ENCODE measurements around the gene DEDD2.
A peak's percentile ranks its signal among the peaks of the same experiment; 100 is the strongest.

DEDD2 gene

GRCh38 chr19:42176990-42177685 lies 40.3 kb downstream of the DEDD2 start:
- H3K27ac Mint-ChIP-seq: no peak overlapping the region
- no peak overlapping the region for H3K4me3 Mint-ChIP-seq
- peaks cover 13% of the 10 kb centered on the region for H3K27me3 Mint-ChIP-seq
- no peaks in the 10 kb centered on the region for H3K9me3 Mint-ChIP-seq (ENCODE audit: low read depth)
- peaks cover 9% of the 10 kb centered on the region for H3K4me1 Mint-ChIP-seq (ENCODE audit: low read depth)
- no peaks in the 10 kb centered on the region for H3K36me3 Mint-ChIP-seq

DNA sequence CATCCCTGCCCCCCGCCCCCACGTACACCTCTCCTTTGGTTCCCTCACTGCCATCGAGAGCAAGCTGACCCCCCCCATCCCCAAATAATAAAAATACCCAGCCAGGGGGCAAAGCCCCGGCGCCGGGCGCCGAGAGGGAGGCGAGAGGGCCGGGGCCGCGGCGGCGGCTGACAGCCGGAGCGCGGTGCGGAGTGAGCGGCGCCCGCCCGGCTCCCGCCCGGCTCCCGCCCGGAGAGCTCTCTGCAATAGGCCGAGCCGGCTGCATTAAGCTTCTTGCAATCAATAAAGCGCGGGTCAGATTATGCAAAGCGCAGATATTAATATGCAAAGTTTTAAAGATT lies 40.9 kb downstream of the DEDD2 start:
- H3K27ac Mint-ChIP-seq: no peak overlapping the region

DNA sequence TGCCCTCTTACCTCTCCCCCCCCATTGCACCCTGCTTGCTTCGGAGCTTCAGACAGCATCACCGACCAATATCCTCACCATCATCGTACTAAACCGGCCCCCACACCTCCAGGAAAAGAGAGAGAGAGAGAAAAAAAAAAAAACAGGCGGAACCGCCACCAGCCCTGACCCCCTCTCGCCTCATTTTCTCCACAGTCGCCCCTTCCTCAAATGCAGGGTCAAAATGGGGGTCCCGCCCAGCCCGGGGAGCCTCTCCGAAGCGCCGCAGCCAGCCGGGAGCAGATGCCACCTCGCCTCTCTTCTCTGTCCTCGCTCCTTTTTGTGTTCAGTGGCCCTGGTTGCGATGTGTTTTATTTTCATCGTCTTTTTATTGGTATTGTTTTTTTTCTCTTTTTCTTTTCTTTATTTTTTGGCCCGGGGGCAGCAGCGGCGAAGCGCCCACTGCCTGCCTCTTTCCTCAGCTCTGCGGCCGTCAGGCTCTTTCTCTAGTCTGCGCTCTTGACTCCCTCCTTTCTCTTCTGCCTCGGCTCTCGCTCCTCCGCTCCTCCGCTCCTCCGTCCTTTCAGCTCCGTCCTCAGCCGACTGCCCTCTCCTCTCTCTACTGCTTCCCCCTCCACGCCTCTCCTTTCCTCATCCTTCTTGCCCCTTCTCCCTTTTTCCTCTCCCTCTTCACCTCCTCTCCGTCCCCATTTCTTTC lies 41.4 kb downstream of the DEDD2 start:
- Mint-ChIP-seq H3K27me3 (peaks cover 13% of the 10 kb centered on the region), H3K4me3 (peak overlapping the region; percentile 93)

More for the DNA sequence above, 40.9 kb downstream of the DEDD2 start:
- peak overlapping the region; percentile 93 for H3K4me3 Mint-ChIP-seq
- H3K36me3 Mint-ChIP-seq: no peaks in the 10 kb centered on the region
- H3K27me3 Mint-ChIP-seq: peaks cover 13% of the 10 kb centered on the region
- H3K9me3 Mint-ChIP-seq (ENCODE audit: low read depth): no peaks in the 10 kb centered on the region
- H3K4me1 Mint-ChIP-seq (ENCODE audit: low read depth): peaks cover 9% of the 10 kb centered on the region

GRCh38 chr19:42174958-42175734 lies 42.3 kb downstream of the DEDD2 start:
- no peaks in the 10 kb centered on the region for H3K9me3 Mint-ChIP-seq (ENCODE audit: low read depth)
- no peak overlapping the region for H3K27ac Mint-ChIP-seq
- no peaks in the 10 kb centered on the region for H3K36me3 Mint-ChIP-seq
- H3K4me1 Mint-ChIP-seq (ENCODE audit: low read depth): peaks cover 9% of the 10 kb centered on the region
- H3K4me3 Mint-ChIP-seq: peak overlapping the region; percentile 93
- peaks cover 13% of the 10 kb centered on the region for H3K27me3 Mint-ChIP-seq

More for the DNA sequence above, 41.4 kb downstream of the DEDD2 start:
- Mint-ChIP-seq H3K36me3 (no peaks in the 10 kb centered on the region), H3K27ac (no peak overlapping the region), H3K4me1 (ENCODE audit: low read depth) (peaks cover 9% of the 10 kb centered on the region), H3K9me3 (ENCODE audit: low read depth) (no peaks in the 10 kb centered on the region)

DNA sequence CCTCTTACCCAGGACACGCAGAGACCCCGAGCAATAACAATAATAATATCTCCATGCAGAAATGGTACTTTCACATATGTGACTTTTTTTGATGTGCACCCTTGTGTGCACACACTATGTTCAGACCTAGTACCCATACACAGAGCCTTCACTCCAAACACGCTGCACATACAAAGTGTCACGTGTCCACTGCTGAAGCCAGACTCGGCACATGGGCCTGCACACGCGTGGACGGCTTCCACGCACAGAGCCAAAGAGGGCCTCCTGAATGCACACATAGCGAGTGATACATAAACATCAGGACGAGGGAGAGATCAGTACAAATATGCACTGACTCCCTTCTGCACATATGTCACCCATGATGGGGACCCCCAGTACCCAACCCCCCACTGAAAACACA lies 43.3 kb downstream of the DEDD2 start:
- H3K4me3 Mint-ChIP-seq: peak overlapping the region; percentile 21
- H3K36me3 Mint-ChIP-seq: no peaks in the 10 kb centered on the region
- peaks cover 9% of the 10 kb centered on the region for H3K4me1 Mint-ChIP-seq (ENCODE audit: low read depth)
- peaks cover 7% of the 10 kb centered on the region for H3K27me3 Mint-ChIP-seq
- no peaks in the 10 kb centered on the region for H3K9me3 Mint-ChIP-seq (ENCODE audit: low read depth)
- no peak overlapping the region for H3K27ac Mint-ChIP-seq

- H3K9me3 Mint-ChIP-seq (ENCODE audit: low read depth): no peaks in the 10 kb centered on the region
- peaks cover 7% of the 10 kb centered on the region for H3K27me3 Mint-ChIP-seq
- no peak overlapping the region for H3K27ac Mint-ChIP-seq
- no peak overlapping the region for H3K4me3 Mint-ChIP-seq
- H3K36me3 Mint-ChIP-seq: no peaks in the 10 kb centered on the region
- peaks cover 9% of the 10 kb centered on the region for H3K4me1 Mint-ChIP-seq (ENCODE audit: low read depth)
These were observed 43.8 kb downstream of the DEDD2 start for GRCh38 chr19:42173695-42174094.

DNA sequence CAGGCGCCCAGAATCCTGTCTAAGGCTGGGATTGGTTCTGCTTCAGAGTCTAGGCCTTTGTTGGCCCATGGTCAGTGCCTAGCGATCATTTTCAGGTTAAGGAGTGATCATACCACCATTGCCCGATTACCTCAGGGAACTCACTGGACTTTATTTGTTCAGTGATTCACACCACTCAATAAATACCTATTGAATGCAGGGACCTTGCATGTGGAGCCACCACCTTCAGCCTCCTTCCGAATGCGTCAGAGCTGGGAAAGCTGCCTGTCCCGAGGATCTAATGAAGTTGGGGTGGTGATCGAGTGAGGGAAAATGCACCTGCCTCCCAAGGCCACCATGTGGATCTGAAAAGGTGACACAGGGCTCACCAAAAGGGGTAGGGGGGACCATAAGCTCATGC lies 45.2 kb downstream of the DEDD2 start:
- Mint-ChIP-seq H3K27ac (no peak overlapping the region), H3K4me3 (no peak overlapping the region), H3K36me3 (no peaks in the 10 kb centered on the region), H3K9me3 (ENCODE audit: low read depth) (no peaks in the 10 kb centered on the region), H3K27me3 (peaks cover 7% of the 10 kb centered on the region), H3K4me1 (ENCODE audit: low read depth) (peaks cover 9% of the 10 kb centered on the region)

DNA sequence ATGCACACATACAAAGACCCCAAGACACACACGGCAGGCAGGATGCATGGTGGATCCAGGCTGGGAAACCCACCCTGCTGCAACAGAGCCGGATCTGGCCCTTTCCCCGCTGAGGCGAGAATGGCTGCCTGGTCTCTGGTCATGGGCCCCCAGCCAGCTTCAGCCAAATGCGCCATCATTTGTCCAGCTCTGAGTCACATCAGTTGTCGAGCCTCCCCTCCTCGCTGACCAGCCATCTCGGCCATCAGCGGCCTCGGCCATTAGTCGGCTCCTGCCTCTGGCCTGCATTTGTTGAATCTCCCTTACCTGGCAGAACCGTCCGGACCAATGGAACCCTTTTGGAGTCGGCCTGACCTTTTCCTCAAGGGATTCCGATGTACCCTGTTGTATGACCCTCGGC lies 46.8 kb downstream of the DEDD2 start:
- Mint-ChIP-seq H3K27ac (no peak overlapping the region), H3K4me3 (no peak overlapping the region), H3K4me1 (ENCODE audit: low read depth) (peaks cover 2% of the 10 kb centered on the region), H3K36me3 (no peaks in the 10 kb centered on the region), H3K27me3 (peaks cover 5% of the 10 kb centered on the region), H3K9me3 (ENCODE audit: low read depth) (no peaks in the 10 kb centered on the region)

- H3K27me3 Mint-ChIP-seq: peaks cover 5% of the 10 kb centered on the region
- no peak overlapping the region for H3K4me3 Mint-ChIP-seq
- no peaks in the 10 kb centered on the region for H3K4me1 Mint-ChIP-seq (ENCODE audit: low read depth)
- H3K27ac Mint-ChIP-seq: no peak overlapping the region
- H3K36me3 Mint-ChIP-seq: no peaks in the 10 kb centered on the region
- no peaks in the 10 kb centered on the region for H3K9me3 Mint-ChIP-seq (ENCODE audit: low read depth)
These were observed 47.7 kb downstream of the DEDD2 start for GRCh38 chr19:42169486-42170413.

- Mint-ChIP-seq H3K27me3 (no peaks in the 10 kb centered on the region), H3K4me3 (no peak overlapping the region), H3K9me3 (ENCODE audit: low read depth) (no peaks in the 10 kb centered on the region), H3K36me3 (no peaks in the 10 kb centered on the region), H3K4me1 (ENCODE audit: low read depth) (no peaks in the 10 kb centered on the region), H3K27ac (no peak overlapping the region)
These were observed 49.3 kb downstream of the DEDD2 start for GRCh38 chr19:42168206-42168605.

GRCh38 chr19:42166316-42166715 lies 51.2 kb downstream of the DEDD2 start:
- no peaks in the 10 kb centered on the region for H3K27me3 Mint-ChIP-seq
- H3K9me3 Mint-ChIP-seq (ENCODE audit: low read depth): no peaks in the 10 kb centered on the region
- H3K4me3 Mint-ChIP-seq: no peak overlapping the region
- no peaks in the 10 kb centered on the region for H3K4me1 Mint-ChIP-seq (ENCODE audit: low read depth)
- H3K36me3 Mint-ChIP-seq: no peaks in the 10 kb centered on the region
- no peak overlapping the region for H3K27ac Mint-ChIP-seq

DNA sequence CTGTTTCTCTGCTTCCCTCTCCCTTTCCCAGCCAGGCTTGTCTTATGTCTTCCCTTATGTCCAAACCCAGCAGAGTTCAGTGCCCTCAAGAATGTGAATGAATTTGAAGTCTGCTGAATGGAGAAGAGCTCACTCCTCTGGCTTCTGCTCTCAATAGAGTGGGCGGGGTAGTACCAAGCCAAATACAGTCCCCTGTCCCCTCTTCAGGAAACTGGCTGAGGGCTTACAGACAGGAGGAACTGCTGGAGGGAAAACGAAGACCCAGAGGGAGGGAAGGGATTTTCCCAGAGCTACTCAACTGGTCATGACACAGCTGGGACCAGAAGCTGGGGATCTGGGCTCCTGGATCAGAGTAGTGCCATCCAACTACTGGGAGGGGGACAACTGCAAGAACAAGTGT lies 52.3 kb downstream of the DEDD2 start:
- H3K27me3 Mint-ChIP-seq: no peaks in the 10 kb centered on the region
- H3K9me3 Mint-ChIP-seq (ENCODE audit: low read depth): no peaks in the 10 kb centered on the region
- H3K36me3 Mint-ChIP-seq: peaks cover 2% of the 10 kb centered on the region
- H3K4me3 Mint-ChIP-seq: no peak overlapping the region
- H3K27ac Mint-ChIP-seq: no peak overlapping the region
- H3K4me1 Mint-ChIP-seq (ENCODE audit: low read depth): no peaks in the 10 kb centered on the region

DNA sequence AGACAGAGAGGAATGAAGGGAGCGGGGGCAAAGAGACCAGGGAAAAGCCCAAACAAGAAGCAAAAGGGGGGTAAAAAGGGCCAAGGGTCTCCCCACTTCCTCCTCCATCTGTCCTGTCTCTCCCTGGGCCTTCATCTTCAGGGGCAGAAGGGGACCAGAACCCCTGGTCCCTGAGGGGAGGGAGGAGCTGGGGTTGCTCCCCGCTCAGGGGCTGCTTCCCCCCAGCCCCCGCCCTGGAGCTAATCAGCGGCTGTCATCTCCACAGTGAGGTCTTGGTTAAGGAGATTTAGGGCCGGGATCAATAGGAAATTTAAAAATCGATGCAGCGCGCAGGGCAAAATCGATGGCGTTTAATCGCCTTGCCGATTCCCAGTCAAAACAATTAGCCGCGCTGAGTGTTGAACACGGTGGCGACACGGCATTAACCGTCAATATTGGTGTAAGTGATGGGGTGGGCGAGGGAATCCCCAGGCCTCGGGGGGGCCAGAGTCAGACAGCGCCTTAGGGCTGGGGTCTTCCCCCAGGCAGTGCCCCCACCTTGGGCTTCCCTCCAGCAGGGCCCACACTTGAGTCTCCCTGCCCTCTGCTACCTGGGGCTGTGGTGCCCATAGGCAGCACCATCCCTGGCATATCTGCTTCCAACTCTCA lies 55.7 kb downstream of the DEDD2 start:
- H3K4me3 Mint-ChIP-seq: no peak overlapping the region
- no peaks in the 10 kb centered on the region for H3K27me3 Mint-ChIP-seq
- H3K9me3 Mint-ChIP-seq (ENCODE audit: low read depth): no peaks in the 10 kb centered on the region
- H3K36me3 Mint-ChIP-seq: peaks cover 2% of the 10 kb centered on the region
- no peaks in the 10 kb centered on the region for H3K4me1 Mint-ChIP-seq (ENCODE audit: low read depth)
- no peak overlapping the region for H3K27ac Mint-ChIP-seq

GRCh38 chr19:42159942-42160341 lies 57.5 kb downstream of the DEDD2 start:
- H3K4me3 Mint-ChIP-seq: no peak overlapping the region
- no peaks in the 10 kb centered on the region for H3K27me3 Mint-ChIP-seq
- H3K27ac Mint-ChIP-seq: no peak overlapping the region
- H3K36me3 Mint-ChIP-seq: peaks cover 2% of the 10 kb centered on the region
- H3K4me1 Mint-ChIP-seq (ENCODE audit: low read depth): peaks cover 7% of the 10 kb centered on the region
- no peaks in the 10 kb centered on the region for H3K9me3 Mint-ChIP-seq (ENCODE audit: low read depth)

Data from activated naive CD8-positive, alpha-beta T cell (primary cell).